Stimulated activated CD8-positive, alpha-beta memory T cell treated with anti-CD3 and anti-CD28 coated beads, Interleukin-4, amount 100 ng/mL, for 1 hour (primary cell): ENCODE measurements around the gene TDO2.
"Not testable (repeated sequence)": the region's sequence is repeated elsewhere in the genome, so short reads cannot be mapped to it uniquely, and the experiment has no call there.

Source experiments
- DNase-seq, 2 donors: peaks; one replicate each; pipeline ENCODE4 v3.0.0-alpha.2; 2020; ENCODE audit warnings: low read depth in 2 of 2, low spot score in 1 of 2

TDO2 gene

GRCh38 chr4:155906554-155907247 is 3.2 kb downstream of the TDO2 start:
- no peak for DNase-seq

GRCh38 chr4:155907556-155907955 is 4.1 kb downstream of the TDO2 start:
- no peak for DNase-seq

GRCh38 chr4:155908187-155909139 is 5.0 kb downstream of the TDO2 start:
- DNase-seq, result no peak

GRCh38 chr4:155909615-155910226 is 6.2 kb downstream of the TDO2 start:
- DNase-seq, result no peak

- no peak for DNase-seq
Observed at GRCh38 chr4:155911905-155912304, 8.4 kb downstream of the TDO2 start.

- DNase-seq, result no peak
Observed at GRCh38 chr4:155914782-155915181, 11.3 kb downstream of the TDO2 start.

GRCh38 chr4:155921597-155921996 is 18.1 kb downstream of the TDO2 start:
- no peak for DNase-seq

- no peak for DNase-seq
Observed at GRCh38 chr4:155924637-155925036, 21.1 kb downstream of the TDO2 start.

- no peak for DNase-seq
Observed at GRCh38 chr4:155929833-155930232, 26.3 kb downstream of the TDO2 start.

GRCh38 chr4:155930330-155930729 is 26.8 kb downstream of the TDO2 start:
- no peak for DNase-seq

- DNase-seq, result no peak
Observed at GRCh38 chr4:155931634-155932033, 28.1 kb downstream of the TDO2 start.

GRCh38 chr4:155934634-155935033 is 31.1 kb downstream of the TDO2 start:
- DNase-seq, result not testable (repeated sequence)

GRCh38 chr4:155935389-155935986 is 32.0 kb downstream of the TDO2 start:
- no peak for DNase-seq

GRCh38 chr4:155941085-155941790 is 37.7 kb downstream of the TDO2 start:
- DNase-seq, result no peak

- DNase-seq, result no peak
Observed at GRCh38 chr4:155941820-155942219, 38.3 kb downstream of the TDO2 start.

- no peak for DNase-seq
Observed at GRCh38 chr4:155943605-155944291, 40.3 kb downstream of the TDO2 start.

- DNase-seq, result no peak
Observed at GRCh38 chr4:155944516-155944915, 41.0 kb downstream of the TDO2 start.

GRCh38 chr4:155946486-155946885 is 43.0 kb downstream of the TDO2 start:
- DNase-seq, result no peak

- no peak for DNase-seq
Observed at GRCh38 chr4:155948541-155948940, 45.0 kb downstream of the TDO2 start.

GRCh38 chr4:155950461-155950860 is 47.0 kb downstream of the TDO2 start:
- no peak for DNase-seq
